GM19324 (cell line): ENCODE measurements around the gene FBXO47.
A peak's percentile ranks its signal among the peaks of the same experiment; 100 is the strongest.

Experiments used
- ATAC-seq: cut with Tn5 transposase; IDR thresholded peaks from one replicate; pipeline ENCODE4 v1.9.1; 2021; ENCODE audit warnings: mild to moderate bottlenecking, moderate library complexity; ENCODE audit not compliant: unreplicated experiment, low FRiP score

Gene FBXO47

GRCh38 chr17:38907930-38908675, 59.1 kb downstream of the FBXO47 start:
- ATAC-seq, result no peak

- ATAC-seq, result no peak
Measured at GRCh38 chr17:38906460-38907228, 60.6 kb downstream of the FBXO47 start.

GRCh38 chr17:38905375-38905774, 61.8 kb downstream of the FBXO47 start:
- ATAC-seq, result no peak

DNA sequence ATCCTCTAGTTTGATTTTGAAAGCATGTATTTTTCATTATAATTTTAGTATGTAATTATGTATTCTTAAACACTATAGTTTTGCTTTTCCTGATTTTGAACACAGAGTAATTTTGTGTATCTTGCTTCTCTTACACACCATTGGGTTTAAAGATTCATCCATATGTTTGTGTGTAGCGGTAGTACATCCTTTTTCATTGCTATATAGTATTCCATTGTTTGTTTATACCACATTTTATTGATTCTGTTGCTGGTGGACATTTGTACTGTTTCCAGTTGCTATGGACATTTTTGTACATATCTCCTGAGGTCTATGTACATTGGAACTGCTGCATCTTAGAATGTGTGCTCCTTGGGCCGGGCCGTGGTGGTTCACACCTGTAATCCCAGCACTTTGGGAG, 62.3 kb downstream of the FBXO47 start:
- ATAC-seq, result no peak

DNA sequence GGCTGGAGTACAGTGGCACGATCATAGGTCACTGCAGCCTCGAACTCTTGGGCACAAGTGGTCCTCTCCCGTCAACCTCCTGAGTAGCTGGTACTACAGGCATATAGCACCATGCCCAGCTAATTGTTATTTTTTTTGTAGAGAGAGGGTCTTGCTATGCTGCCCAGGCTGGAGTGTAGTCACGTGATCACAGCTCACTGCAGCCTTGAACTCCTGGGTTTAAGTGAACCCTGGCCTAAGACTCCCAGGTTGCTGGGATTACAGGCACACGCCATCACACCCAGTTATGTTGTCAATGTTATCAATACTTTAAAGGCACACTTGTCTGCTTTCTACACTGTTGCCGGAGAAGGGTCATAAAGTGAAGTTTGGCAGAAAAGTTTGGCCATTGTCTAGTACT, 63.8 kb downstream of the FBXO47 start:
- no peak for ATAC-seq

- no peak for ATAC-seq
Measured at GRCh38 chr17:38900978-38901656, 66.1 kb downstream of the FBXO47 start.

DNA sequence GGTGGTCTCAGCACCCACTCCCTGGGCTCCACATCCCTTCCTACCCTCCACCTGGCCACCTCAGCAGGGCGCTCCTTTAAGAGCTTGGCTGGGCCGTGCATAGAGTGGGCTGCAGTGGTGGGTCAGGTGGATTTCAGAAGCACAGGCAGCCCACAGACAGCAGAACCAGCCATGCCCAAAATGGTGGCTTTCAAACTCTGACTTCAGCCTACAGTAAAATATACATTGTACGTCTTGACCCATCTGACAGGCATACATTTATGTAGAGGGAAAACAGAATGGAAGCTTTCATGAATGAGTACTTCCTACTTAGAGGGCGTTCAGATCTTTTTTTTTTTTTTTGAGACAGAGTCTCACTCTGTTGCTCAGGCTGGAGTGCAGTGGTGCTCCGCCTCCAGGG, 67.8 kb downstream of the FBXO47 start:
- no peak for ATAC-seq

- peak; percentile 74 for ATAC-seq
Measured at GRCh38 chr17:38898812-38899348, 68.3 kb downstream of the FBXO47 start.

DNA sequence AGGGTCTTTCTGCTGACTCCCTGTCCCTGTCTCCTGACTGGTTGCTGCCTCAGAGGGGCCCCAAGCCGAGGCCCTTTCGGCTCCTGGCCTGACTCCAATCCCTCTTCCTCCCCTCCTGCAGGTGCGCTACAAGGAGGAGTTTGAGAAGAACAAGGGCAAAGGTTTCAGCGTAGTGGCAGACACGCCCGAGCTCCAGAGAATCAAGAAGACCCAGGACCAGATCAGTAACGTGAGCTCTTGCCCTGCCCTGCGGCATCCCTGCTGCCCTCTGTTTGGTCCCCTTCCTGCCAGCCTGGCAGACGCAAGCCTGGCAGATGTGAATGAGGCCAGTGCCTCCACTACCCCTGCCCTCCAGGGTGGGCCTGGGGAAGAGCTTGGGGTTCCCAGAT, 68.9 kb downstream of the FBXO47 start:
- peak; percentile 34 for ATAC-seq

DNA sequence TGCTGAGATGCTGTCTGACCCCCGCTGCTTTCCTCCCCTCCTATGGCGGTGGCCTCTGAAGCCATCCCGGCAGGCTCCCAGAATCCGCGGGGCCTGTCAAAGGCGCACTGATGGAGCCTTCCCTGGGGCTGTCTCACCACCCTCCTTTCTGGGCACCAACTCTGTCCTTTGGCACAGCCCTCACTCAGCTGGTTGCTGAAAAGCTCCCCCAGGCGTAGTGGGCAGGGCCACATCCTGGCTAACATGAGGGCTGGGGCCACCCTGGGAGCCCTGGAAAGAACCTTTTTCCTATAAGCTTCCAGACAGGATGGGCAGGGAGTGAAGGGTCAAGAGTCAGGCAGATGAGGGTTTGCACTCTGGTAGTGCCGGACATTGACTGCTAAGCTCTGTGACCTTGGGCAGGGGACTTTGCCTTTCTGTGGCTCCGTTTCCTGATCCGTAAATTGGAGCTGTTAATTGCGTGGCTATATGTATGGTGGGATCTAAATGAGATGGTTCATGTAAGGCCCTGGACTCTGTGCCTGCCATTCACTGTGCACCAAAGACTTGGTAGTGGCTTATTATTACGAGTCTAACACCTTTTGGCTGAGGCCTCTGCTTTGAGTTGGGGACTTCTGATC, 69.4 kb downstream of the FBXO47 start:
- ATAC-seq, result no peak

DNA sequence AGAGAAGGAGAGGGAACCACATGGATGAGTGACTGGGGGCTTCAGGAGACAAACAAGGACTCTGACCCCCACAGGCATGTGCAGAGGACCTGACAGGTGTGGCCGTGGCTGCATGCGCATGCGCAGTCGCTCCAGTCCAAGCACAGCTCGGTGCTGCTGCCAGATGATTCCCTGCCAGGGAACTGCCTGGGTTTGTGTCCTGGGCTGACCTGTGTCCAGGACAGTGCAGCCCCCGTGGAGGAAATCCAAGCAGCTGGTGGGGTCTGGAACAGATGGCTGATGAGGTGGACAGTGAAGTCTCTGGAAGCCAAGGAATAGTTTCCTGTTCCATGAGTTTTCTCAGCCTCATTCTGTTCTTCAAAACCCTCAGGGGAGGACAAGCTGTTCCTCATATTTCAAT, 70.0 kb downstream of the FBXO47 start:
- ATAC-seq, result no peak

DNA sequence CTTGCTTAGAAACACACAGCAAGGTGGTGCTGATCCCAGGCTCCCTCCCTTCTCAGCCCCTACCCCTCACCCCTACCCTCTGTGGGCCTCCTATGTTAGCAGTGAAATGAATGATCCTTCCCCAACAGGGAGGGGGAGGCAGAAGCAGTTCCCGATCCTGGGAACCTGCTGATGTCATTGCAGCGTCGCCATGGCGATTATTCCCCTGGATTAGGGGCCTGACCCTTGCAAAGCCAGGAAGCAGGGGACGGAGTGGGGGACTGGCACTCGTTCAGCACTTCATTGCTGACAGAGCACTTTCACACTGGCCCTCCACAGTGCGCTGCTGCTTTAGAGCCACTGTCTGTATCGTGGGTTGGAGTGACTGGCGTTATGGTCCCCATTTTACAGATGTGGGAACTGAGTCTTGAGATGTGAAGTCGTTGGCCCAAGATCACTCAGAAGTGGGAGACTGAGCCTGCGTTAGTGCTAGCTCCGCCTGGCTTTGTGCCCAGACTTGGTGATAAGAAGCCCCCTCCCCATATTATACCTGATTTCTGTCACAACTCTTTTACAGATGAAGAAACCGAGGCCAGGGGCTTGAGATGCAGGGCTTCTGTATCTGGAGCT, 70.8 kb downstream of the FBXO47 start:
- no peak for ATAC-seq

GRCh38 chr17:38894276-38894675, 72.9 kb downstream of the FBXO47 start:
- no peak for ATAC-seq

DNA sequence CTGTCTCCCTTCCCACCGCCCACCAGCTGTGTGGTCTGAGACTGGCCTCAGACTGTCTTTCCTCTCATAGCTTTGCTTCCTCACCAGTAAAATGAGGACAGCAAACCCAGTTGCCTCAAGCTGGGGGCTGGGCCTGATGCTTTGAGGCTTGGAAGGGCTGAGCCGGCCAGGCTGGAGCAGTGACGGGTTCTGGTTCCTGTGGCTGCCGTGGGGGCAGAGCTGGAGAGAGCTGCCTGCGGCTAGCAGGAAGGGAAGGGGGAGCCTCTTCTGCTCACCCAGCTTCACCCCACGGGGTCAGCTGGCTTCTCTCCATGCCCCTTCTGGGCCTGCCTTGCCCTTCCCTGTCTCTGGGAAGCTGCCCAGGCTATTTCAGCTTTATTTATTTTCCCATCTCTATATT, 73.6 kb downstream of the FBXO47 start:
- ATAC-seq, result no peak

DNA sequence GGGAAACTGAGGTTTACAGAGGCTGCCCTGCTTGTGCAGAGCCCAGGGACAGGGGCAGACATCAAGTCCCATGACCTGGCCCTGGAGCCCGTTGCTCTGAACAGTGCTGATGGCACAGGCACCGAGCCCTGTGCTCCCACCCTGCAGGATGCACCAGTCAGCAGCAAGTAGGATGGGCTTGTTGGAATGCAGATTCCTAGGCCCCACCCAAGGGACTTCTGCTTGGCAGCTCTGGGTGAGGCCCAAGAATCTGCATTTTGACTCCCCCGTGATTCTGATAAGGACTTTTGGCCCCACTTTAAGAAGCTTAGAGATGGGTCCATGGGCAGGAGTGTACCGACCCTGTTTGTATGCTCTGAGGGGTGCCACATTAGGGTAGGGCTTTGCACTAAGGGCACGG, 74.1 kb downstream of the FBXO47 start:
- no peak for ATAC-seq

GRCh38 chr17:38892620-38893019, 74.6 kb downstream of the FBXO47 start:
- no peak for ATAC-seq

DNA sequence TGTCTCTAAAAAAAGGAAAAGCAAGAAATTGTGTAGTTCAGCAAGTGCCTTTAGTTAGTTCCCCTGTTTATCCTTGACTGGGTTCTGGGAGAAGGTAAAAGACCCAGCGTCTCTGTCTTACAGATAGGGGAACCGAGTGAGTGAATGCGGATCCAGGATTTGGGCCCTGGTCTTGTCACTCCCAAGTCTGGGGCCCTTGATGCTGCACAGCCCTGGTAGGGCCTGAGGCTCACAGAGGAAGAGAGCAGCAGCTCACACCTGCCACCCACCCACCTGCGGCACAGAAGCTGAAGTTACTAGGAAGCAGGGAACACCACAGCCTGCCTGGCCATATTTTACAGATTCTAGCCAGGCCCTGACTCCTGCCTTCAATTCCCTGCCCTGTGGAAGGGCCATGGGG, 75.1 kb downstream of the FBXO47 start:
- no peak for ATAC-seq

GRCh38 chr17:38891441-38891840, 75.8 kb downstream of the FBXO47 start:
- ATAC-seq, result no peak

- no peak for ATAC-seq
Measured at GRCh38 chr17:38890410-38890746, 76.8 kb downstream of the FBXO47 start.

GRCh38 chr17:38889745-38890409, 77.3 kb downstream of the FBXO47 start:
- no peak for ATAC-seq
